Ishikawa (cell line): ENCODE results near the gene LARP6.

ENCODE experiments used
- CEBPB ChIP-seq: IDR thresholded peaks from 2 replicates; pipeline ENCODE4 v1.6.1; 2012
- CREB1 ChIP-seq: IDR thresholded peaks from 2 replicates; pipeline ENCODE4 v1.6.1; 2012; ENCODE audit warnings: low read depth
- EGR1 ChIP-seq: IDR thresholded peaks from 2 replicates; pipeline ENCODE4 v1.6.1; 2012
- EP300 ChIP-seq: IDR thresholded peaks from 2 replicates; pipeline ENCODE4 v1.6.1; 2012; ENCODE audit warnings: borderline replicate concordance
- FOXM1 ChIP-seq: IDR thresholded peaks from 2 replicates; pipeline ENCODE4 v1.6.1; 2012; ENCODE audit warnings: low read depth, borderline replicate concordance
- MAX ChIP-seq: IDR thresholded peaks from 2 replicates; pipeline ENCODE4 v1.6.1; 2012
- NFIC ChIP-seq: IDR thresholded peaks from 2 replicates; pipeline ENCODE4 v1.6.1; 2012
- RAD21 ChIP-seq: IDR thresholded peaks from 2 replicates; pipeline ENCODE4 v1.6.1; 2012; ENCODE audit warnings: low read depth
- REST ChIP-seq: IDR thresholded peaks from 2 replicates; pipeline ENCODE4 v1.6.1; 2012; ENCODE audit warnings: low read depth, mild to moderate bottlenecking
- TAF1 ChIP-seq: IDR thresholded peaks from 2 replicates; pipeline ENCODE4 v1.6.1; 2012; ENCODE audit warnings: low read depth, mild to moderate bottlenecking
- TCF12 ChIP-seq: IDR thresholded peaks from 2 replicates; pipeline ENCODE4 v1.6.1; 2012; ENCODE audit warnings: low read depth
- TEAD4 ChIP-seq: IDR thresholded peaks from 2 replicates; pipeline ENCODE4 v1.6.1; 2012
- YY1 ChIP-seq: IDR thresholded peaks from 2 replicates; pipeline ENCODE4 v1.6.1; 2012; ENCODE audit warnings: low read depth
- ZBTB7A ChIP-seq: IDR thresholded peaks from 2 replicates; pipeline ENCODE4 v1.6.1; 2012; ENCODE audit warnings: low read depth
- TF ChIP-seq, protein P1 (sequence below): IDR thresholded peaks from 2 replicates; pipeline ENCODE4 v1.6.1; 2012

LARP6 gene

GRCh38 chr15:70859322-70859908 lies 5.5 kb upstream of the LARP6 start:
- TF ChIP-seq FOXM1 = no peak
- TF ChIP-seq, protein P1, sequence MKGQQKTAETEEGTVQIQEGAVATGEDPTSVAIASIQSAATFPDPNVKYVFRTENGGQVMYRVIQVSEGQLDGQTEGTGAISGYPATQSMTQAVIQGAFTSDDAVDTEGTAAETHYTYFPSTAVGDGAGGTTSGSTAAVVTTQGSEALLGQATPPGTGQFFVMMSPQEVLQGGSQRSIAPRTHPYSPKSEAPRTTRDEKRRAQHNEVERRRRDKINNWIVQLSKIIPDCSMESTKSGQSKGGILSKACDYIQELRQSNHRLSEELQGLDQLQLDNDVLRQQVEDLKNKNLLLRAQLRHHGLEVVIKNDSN = no peak
- TF ChIP-seq CREB1 = no peak
- TF ChIP-seq TCF12 = no peak
- no peak for TF ChIP-seq MAX
- TF ChIP-seq RAD21 = no peak
- no peak for TF ChIP-seq ZBTB7A
- TF ChIP-seq YY1 = no peak
- TF ChIP-seq REST = no peak
- no peak for TF ChIP-seq EGR1
- no peak for TF ChIP-seq CEBPB
- TF ChIP-seq EP300 = no peak
- TF ChIP-seq TAF1 = no peak
- no peak for TF ChIP-seq TEAD4
- TF ChIP-seq NFIC = no peak

DNA sequence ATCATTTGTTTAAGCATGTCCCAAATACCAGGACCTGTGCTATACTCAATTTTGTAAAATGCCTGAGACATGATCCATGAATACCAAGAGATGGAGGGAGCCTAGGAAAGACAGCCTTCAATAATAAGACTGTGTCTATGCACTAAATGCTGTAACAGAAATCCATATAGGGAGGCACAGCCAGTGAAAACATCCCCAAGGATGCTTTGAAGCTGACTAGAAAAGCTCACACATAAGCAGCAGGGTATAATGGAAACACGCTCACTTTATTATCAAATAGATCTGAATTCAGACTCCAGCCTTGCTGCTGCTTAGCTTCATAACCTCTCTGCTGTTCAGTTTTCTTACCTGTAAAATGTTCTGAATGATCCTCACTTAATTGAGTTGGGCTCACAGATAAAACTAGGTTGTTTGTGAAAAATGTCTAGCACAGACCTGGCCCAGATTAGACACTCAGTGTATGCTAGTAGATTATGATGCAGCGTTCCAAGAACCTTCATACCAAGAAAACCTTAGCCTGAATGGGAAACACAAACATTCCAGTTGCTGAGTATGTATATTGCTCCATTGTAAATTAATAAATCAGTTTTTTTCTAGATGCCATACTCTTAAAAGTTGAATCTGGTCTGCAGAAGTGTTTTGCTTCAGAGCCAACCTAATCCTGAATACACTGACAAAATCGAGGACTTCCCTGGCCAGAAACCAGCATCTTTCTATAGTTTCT lies 3.8 kb upstream of the LARP6 start:
- TF ChIP-seq NFIC = no peak
- no peak for TF ChIP-seq CREB1
- TF ChIP-seq TCF12 = no peak
- TF ChIP-seq EP300 = no peak
- TF ChIP-seq TEAD4 = no peak
- no peak for TF ChIP-seq TAF1
- TF ChIP-seq YY1 = no peak
- no peak for TF ChIP-seq RAD21
- TF ChIP-seq FOXM1 = no peak
- TF ChIP-seq, protein P1 = no peak
- no peak for TF ChIP-seq REST
- no peak for TF ChIP-seq ZBTB7A
- TF ChIP-seq CEBPB = no peak
- no peak for TF ChIP-seq MAX
- no peak for TF ChIP-seq EGR1

- TF ChIP-seq NFIC = no peak
- TF ChIP-seq ZBTB7A = no peak
- no peak for TF ChIP-seq RAD21
- no peak for TF ChIP-seq TAF1
- no peak for TF ChIP-seq YY1
- TF ChIP-seq, protein P1 = no peak
- TF ChIP-seq EP300 = no peak
- TF ChIP-seq MAX = no peak
- TF ChIP-seq REST = no peak
- no peak for TF ChIP-seq TEAD4
- no peak for TF ChIP-seq TCF12
- TF ChIP-seq CREB1 = no peak
Measured at GRCh38 chr15:70856884-70857561, 3.1 kb upstream of the LARP6 start.
